HFFc6 (cell line): ENCODE results near the gene LMAN2L. TPM values are rescaled to one million over a fixed set of nuclear protein-coding genes. Genes with fewer than 3 reads are reported as not detected.

Experiments
- DNase-seq: peaks from one replicate; pipeline ENCODE4 v3.0.0-alpha.2; 2018
- H3K27ac Mint-ChIP-seq: 2 replicates; pipeline ENCODE4 v1.8.0; 2020; ENCODE audit warnings: mild to moderate bottlenecking, mixed read lengths
- H3K27me3 Mint-ChIP-seq: 2 replicates; pipeline ENCODE4 v1.8.0; 2021; ENCODE audit warnings: mild to moderate bottlenecking, moderate library complexity, mixed read lengths; ENCODE audit not compliant: insufficient read depth
- H3K36me3 Mint-ChIP-seq: 2 replicates; pipeline ENCODE4 v1.8.0; 2021; ENCODE audit warnings: low read depth, mixed read lengths
- H3K4me1 Mint-ChIP-seq: 2 replicates; pipeline ENCODE4 v1.8.0; 2020; ENCODE audit warnings: low read depth, mixed read lengths
- H3K4me3 Mint-ChIP-seq: 2 replicates; pipeline ENCODE4 v1.8.0; 2020; ENCODE audit warnings: mild to moderate bottlenecking, moderate library complexity, mixed read lengths
- H3K9me3 Mint-ChIP-seq: 2 replicates; pipeline ENCODE4 v1.8.0; 2020; ENCODE audit warnings: mild to moderate bottlenecking, mixed read lengths
- total RNA-seq, 6 experiments: library from RNA; stranded (reverse); fragmentation: NEBNext Ultra II Directional; extraction: Animal tissue kit (Norgen Biotek cat#: 25700); gene quantifications; 2 replicates in 1 of 6; 3 replicates in 5 of 6; pipeline ENCODE4 v1.2.3, GENCODE V29; 2021
- TF ChIP-seq, protein P1 (sequence below): fragments of 200-600 bp; sonication (generic); IDR thresholded peaks from 2 replicates; pipeline ENCODE4 v1.5.0; 2021; ENCODE audit warnings: antibody characterized with exemption, mild to moderate bottlenecking

The LMAN2L gene
- total RNA-seq, 6 experiments from 2014 or later: 24.3 to 27.7 (median 26.4) TPM

- H3K27me3 Mint-ChIP-seq: no peaks in the 10 kb centered on the region
- no peaks in the 10 kb centered on the region for H3K9me3 Mint-ChIP-seq
- H3K4me1 Mint-ChIP-seq: no peaks in the 10 kb centered on the region
- no peak overlapping the region for H3K4me3 Mint-ChIP-seq
- no peak overlapping the region for H3K27ac Mint-ChIP-seq
- TF ChIP-seq, protein P1, sequence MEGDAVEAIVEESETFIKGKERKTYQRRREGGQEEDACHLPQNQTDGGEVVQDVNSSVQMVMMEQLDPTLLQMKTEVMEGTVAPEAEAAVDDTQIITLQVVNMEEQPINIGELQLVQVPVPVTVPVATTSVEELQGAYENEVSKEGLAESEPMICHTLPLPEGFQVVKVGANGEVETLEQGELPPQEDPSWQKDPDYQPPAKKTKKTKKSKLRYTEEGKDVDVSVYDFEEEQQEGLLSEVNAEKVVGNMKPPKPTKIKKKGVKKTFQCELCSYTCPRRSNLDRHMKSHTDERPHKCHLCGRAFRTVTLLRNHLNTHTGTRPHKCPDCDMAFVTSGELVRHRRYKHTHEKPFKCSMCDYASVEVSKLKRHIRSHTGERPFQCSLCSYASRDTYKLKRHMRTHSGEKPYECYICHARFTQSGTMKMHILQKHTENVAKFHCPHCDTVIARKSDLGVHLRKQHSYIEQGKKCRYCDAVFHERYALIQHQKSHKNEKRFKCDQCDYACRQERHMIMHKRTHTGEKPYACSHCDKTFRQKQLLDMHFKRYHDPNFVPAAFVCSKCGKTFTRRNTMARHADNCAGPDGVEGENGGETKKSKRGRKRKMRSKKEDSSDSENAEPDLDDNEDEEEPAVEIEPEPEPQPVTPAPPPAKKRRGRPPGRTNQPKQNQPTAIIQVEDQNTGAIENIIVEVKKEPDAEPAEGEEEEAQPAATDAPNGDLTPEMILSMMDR: no peak
- no peaks in the 10 kb centered on the region for H3K36me3 Mint-ChIP-seq
- DNase-seq: no peak
Measured at GRCh38 chr2:96694816-96695455, 44.9 kb downstream of the LMAN2L start.

DNA sequence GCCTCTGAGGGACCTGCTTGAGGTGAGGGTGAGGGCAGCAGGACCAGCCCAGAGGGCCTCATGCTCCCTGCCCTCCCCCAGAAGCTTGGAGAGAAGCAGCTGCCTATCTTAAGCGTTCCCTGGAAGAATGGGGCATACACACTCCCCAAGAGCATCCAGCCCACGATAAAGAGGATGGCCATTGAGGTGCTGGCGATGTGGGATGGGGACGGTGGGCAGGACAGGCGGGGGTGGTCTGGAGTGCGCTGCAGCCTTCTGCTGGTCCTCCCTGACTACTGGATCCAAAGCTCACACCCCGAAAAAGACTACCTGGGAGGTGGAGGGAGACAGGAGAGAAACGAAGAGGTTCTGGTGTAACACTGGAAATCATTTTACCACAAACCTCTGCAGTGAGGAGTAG, 45.6 kb downstream of the LMAN2L start:
- Mint-ChIP-seq H3K4me1 (no peaks in the 10 kb centered on the region), H3K9me3 (no peaks in the 10 kb centered on the region), H3K27me3 (no peaks in the 10 kb centered on the region), H3K27ac (no peak overlapping the region), H3K36me3 (no peaks in the 10 kb centered on the region), H3K4me3 (no peak overlapping the region)
- no peak for DNase-seq
- TF ChIP-seq, protein P1: no peak

DNA sequence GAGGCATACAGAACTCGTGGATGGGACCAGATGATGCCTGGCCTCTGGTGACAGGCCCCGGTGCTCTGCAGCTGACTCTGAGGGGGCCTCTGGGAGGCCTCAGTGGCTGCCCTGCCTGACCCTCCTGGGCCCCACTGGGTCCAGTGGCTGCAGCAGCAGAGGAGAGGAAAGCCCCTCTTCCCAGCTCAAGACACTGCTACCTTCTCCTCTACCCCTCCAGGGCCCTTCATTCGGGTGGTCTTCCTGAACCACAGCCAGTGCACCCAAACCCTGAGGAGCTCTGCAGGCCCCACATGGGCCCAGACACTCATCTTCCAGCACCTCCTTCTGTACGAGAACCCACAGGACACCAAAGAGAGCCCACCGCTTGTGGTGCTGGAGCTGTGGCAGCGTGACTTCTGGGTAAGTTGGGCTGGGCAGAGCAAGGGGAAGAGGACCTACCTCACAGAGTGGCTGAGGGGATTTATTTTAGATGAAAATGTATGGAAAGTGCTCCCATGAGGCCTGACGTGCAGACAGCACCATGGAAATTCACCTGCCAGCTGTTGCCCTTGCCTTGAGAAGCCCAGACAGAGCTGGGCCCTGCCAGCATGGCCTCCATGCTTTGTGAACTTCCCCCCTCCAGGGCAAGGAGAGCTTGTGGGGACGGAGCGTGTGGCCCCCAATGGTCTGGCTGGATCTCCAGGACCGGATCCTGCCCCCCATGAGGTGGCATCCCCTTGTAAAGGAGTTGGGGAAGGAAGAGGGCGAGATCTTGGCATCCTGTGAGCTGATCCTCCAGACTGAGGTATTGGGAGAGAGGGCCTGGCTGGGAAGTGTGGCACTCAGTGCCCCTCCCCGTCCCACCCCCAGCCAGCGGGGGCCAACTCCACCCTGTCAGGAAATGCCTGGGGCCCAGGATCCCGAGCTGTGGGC, 46.3 kb downstream of the LMAN2L start:
- H3K4me1 Mint-ChIP-seq: no peaks in the 10 kb centered on the region
- no peak overlapping the region for H3K4me3 Mint-ChIP-seq
- no peak overlapping the region for H3K27ac Mint-ChIP-seq
- no peak for DNase-seq
- TF ChIP-seq, protein P1: no peak
- no peaks in the 10 kb centered on the region for H3K27me3 Mint-ChIP-seq
- no peaks in the 10 kb centered on the region for H3K9me3 Mint-ChIP-seq
- H3K36me3 Mint-ChIP-seq: no peaks in the 10 kb centered on the region

DNA sequence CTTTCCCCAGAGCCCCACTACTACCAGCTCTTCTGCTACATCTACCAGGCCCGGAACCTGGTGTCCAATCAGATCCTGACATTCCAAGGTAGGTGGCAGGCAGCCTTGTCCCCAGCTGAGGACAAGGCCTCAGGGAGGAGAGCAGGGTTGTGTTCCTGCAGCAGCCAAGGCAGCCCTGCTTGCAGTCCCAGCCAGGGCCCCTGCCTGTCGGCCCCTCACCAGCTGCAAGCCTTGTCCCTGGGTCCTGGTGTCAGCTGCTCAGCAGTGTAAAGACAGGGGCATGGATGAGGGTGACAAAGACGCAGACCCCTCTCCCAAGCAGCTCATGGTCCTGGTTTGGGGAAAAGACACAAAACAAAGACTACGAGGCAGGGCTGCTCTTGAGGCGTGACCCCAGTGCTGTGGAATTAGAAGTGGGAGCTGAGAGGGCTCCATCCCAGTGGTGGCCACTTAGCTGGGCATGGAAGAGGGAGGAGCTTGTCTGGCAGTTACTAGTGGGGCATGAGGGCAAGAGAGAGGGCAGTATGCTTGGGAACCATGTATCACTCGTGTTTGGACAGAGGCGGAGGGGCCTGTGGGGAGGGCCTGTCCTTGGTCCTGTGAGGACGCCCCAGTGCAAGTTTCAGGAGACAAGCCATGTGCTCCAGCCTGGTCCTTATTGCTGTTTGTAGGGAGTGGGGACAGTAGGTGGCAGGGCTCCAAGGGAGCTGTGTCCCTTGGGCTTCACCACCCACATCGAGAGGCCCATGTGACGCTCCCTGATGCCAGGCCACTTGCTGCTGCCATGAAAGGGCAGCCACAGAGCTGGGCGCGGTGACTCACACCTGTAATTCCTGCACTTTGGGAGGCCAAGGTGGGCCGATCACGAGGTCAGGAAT, 47.5 kb downstream of the LMAN2L start:
- H3K27me3 Mint-ChIP-seq: peaks cover 2% of the 10 kb centered on the region; the same call in 1 of the 2 replicates
- H3K4me3 Mint-ChIP-seq: no peak overlapping the region
- no peaks in the 10 kb centered on the region for H3K9me3 Mint-ChIP-seq
- no peaks in the 10 kb centered on the region for H3K36me3 Mint-ChIP-seq
- no peak overlapping the region for H3K27ac Mint-ChIP-seq
- no peak for DNase-seq
- TF ChIP-seq, protein P1: no peak
- no peaks in the 10 kb centered on the region for H3K4me1 Mint-ChIP-seq

DNA sequence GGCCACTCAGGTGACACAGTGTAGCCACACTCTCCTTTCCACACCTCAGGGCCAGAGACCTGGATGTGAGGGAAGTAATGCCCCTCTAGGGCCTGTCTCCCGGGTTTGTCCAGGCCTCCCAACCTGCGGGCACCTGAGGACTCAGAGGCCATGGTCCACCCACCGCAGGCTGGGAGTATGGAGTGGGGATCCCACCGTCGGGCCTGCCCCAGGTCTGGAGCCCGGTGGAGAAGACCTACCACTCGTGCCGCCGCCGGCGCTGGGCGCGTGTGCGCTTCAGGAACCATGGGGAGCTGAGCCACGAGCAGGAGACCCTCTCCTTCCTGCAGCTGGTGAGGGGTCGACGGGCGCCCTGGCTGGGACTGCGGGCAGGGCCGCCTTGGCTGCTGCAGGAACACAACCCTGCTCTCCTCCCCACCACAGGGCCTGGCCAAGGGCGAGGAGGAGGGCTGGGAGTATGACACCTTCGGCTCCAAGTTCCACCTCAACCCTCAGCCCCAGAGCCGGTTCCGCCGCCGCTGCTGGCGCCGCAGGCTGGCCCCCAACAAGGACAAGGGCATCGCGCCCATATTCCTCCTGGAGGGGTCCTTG, 48.7 kb downstream of the LMAN2L start:
- Mint-ChIP-seq H3K4me3 (no peak overlapping the region), H3K9me3 (no peaks in the 10 kb centered on the region), H3K27ac (no peak overlapping the region), H3K36me3 (no peaks in the 10 kb centered on the region), H3K27me3 (peaks cover 2% of the 10 kb centered on the region), H3K4me1 (no peaks in the 10 kb centered on the region)
- DNase-seq: no peak
- TF ChIP-seq, protein P1: no peak
